A673 (cell line): ENCODE measurements around the gene CDC37L1. TPM values are rescaled to one million over a fixed set of nuclear protein-coding genes. Genes with fewer than 3 reads are reported as not detected.
"Not testable (repeated sequence)": the region's sequence is repeated elsewhere in the genome, so short reads cannot be mapped to it uniquely, and the experiment has no call there.

Experiments used
- BruUV-seq: library from RNA; stranded (reverse); fragments of 400-500 nt; replicated peaks from 2 replicates; lab custom pipeline; 2021; lab: Mats Ljungman, UMichigan
- CTCF ChIA-PET: fragments of 300-600 bp; sonication (Branson Sonifier 250); formaldehyde crosslinking; loops from one replicate; lab custom pipeline; 2022; ENCODE audit warnings: antibody characterized with exemption; lab: Charles Lee
- POLR2A ChIA-PET: fragments of 300-600 bp; sonication (Branson Sonifier 250); formaldehyde crosslinking; loops from one replicate; lab custom pipeline; 2022; ENCODE audit warnings: antibody characterized with exemption; ENCODE audit not compliant: low non-redundant PET; lab: Charles Lee
- DNase-seq: peaks from one replicate; pipeline ENCODE4 v3.0.0-alpha.2; 2015; ENCODE audit warnings: low spot score
- H3K27ac ChIP-seq: fragments of 200-600 bp; sonication (generic); 2 replicates; pipeline ENCODE4 v1.5.1; 2016; ENCODE audit warnings: mixed run types, low read depth, mild to moderate bottlenecking, mixed read lengths, antibody characterized with exemption, low read length; ENCODE audit not compliant: poor library complexity, severe bottlenecking
- H3K27me3 ChIP-seq: fragments of 200-600 bp; sonication (generic); replicated peaks from 2 replicates; pipeline ENCODE4 v1.6.1; 2017; ENCODE audit warnings: mixed run types, low read depth, mild to moderate bottlenecking, mixed read lengths, antibody characterized with exemption, low read length; ENCODE audit not compliant: insufficient read depth, poor library complexity
- H3K36me3 ChIP-seq: fragments of 200-600 bp; sonication (generic); 2 replicates; pipeline ENCODE4 v1.6.1; 2016; ENCODE audit warnings: mixed run types, mild to moderate bottlenecking, mixed read lengths, antibody characterized with exemption, low read length; ENCODE audit not compliant: insufficient read depth, poor library complexity, severe bottlenecking
- H3K4me1 ChIP-seq: fragments of 200-600 bp; sonication (generic); 2 replicates; pipeline ENCODE4 v1.6.1; 2017; ENCODE audit warnings: mixed run types, mild to moderate bottlenecking, mixed read lengths, antibody characterized with exemption, low read length; ENCODE audit not compliant: insufficient read depth, poor library complexity, severe bottlenecking
- H3K4me3 ChIP-seq: fragments of 200-600 bp; sonication (generic); 2 replicates; pipeline ENCODE4 v1.5.1; 2016; ENCODE audit warnings: low read depth, mixed run types, mild to moderate bottlenecking, mixed read lengths, low read length; ENCODE audit not compliant: poor library complexity, severe bottlenecking
- H3K9me3 ChIP-seq: fragments of 200-600 bp; sonication (generic); 2 replicates; pipeline ENCODE4 v1.6.1; 2016; ENCODE audit warnings: mixed run types, low read depth, mild to moderate bottlenecking, mixed read lengths, antibody characterized with exemption, low read length; ENCODE audit not compliant: poor library complexity, severe bottlenecking
- EZH2 ChIP-seq: fragments of 200-600 bp; sonication (generic); IDR thresholded peaks from 2 replicates; pipeline ENCODE4 v1.6.1; 2017; ENCODE audit warnings: borderline replicate concordance, low read depth, mild to moderate bottlenecking, mixed read lengths, antibody characterized with exemption, low read length; ENCODE audit not compliant: poor library complexity, severe bottlenecking
- intact Hi-C: fragments of 100-400 bp; cut with micrococcal nuclease; formaldehyde crosslinking; loops from one replicate; pipeline ENCODE4 v1.10.0; 2022; ENCODE audit not compliant: unreplicated experiment
- total RNA-seq: library from RNA; stranded (reverse); gene quantifications from 2 replicates; pipeline ENCODE4 v1.2.3, GENCODE V29; 2021
- TF ChIP-seq, protein P1 (sequence below): fragments of 300-800, 200-600 bp; sonication (generic); conservative IDR thresholded peaks from 2 replicates; pipeline ENCODE4 v1.5.1; 2017; ENCODE audit warnings: low read depth, mild to moderate bottlenecking, antibody characterized with exemption, low read length, moderate library complexity, mixed read lengths

The CDC37L1 gene
- total RNA-seq, 1 experiment from 2014 or later, result 28.7 TPM

DNA sequence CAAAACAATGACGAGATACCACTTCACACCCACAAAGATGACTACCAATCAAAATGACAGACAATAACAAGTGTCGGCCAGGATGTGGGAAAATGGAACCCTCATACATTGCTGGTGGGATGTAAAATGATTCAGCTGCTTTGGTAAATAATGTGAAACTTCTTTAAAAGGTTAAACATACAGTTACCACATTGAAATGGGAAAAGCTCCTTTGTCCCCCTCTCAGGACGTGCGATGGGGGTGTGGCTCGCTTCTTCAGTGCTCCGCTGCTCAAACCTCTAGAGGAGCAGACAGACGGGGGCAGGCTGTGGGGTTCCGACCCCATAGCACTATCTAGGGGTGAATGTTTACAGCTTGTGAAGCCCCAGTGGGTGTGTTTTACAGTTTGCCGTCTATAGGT, 25.3 kb upstream of the CDC37L1 start:
- Histone ChIP-seq H3K4me1 (peaks cover 52% of the 10 kb centered on the region), H3K27me3 (no peaks in the 10 kb centered on the region), H3K36me3 (peaks cover 43% of the 10 kb centered on the region), H3K9me3 (no peaks in the 10 kb centered on the region), H3K4me3 (no peak overlapping the region), H3K27ac (peak overlapping the region; percentile 99)
- POLR2A ChIA-PET, result interaction anchor here (0.5 kb wide), 1 partner anchor 14 kb away, joined by 4 read pairs; no protein-coding TSS in a partner anchor
- CTCF ChIA-PET, result no interaction called here
- intact Hi-C loops, result no loop called here
- TF ChIP-seq, protein P1, sequence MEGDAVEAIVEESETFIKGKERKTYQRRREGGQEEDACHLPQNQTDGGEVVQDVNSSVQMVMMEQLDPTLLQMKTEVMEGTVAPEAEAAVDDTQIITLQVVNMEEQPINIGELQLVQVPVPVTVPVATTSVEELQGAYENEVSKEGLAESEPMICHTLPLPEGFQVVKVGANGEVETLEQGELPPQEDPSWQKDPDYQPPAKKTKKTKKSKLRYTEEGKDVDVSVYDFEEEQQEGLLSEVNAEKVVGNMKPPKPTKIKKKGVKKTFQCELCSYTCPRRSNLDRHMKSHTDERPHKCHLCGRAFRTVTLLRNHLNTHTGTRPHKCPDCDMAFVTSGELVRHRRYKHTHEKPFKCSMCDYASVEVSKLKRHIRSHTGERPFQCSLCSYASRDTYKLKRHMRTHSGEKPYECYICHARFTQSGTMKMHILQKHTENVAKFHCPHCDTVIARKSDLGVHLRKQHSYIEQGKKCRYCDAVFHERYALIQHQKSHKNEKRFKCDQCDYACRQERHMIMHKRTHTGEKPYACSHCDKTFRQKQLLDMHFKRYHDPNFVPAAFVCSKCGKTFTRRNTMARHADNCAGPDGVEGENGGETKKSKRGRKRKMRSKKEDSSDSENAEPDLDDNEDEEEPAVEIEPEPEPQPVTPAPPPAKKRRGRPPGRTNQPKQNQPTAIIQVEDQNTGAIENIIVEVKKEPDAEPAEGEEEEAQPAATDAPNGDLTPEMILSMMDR, result no peak
- TF ChIP-seq EZH2, result no peak
- DNase-seq, result no peak
- BruUV-seq, result no TSS peak

DNA sequence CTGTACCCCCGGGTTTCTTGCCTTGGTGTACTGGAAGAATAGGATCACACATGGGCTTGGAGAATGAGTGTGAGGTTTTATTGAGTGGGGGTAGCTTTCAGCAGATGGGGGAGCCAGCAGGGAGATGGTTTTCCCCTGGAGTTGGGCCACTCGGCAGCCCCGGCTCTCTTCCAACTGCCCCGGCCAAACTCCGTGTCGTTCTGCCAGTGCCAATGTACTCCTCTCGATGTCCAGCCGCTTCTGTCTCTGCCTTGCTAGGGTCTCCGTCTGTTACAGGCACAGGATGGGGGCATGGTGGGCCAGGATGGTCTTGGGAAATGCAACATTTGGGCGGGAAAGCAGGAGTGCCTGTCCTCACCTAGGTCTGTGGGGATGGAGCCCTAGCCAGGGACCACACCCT, 24.8 kb upstream of the CDC37L1 start:
- Histone ChIP-seq H3K27me3 (no peaks in the 10 kb centered on the region), H3K4me1 (peaks cover 52% of the 10 kb centered on the region), H3K27ac (peak overlapping the region; percentile 99), H3K36me3 (peaks cover 38% of the 10 kb centered on the region), H3K9me3 (no peaks in the 10 kb centered on the region), H3K4me3 (no peak overlapping the region)
- CTCF ChIA-PET, result no interaction called here
- TF ChIP-seq, protein P1, result no peak
- TF ChIP-seq EZH2, result no peak
- intact Hi-C loops, result no loop called here
- BruUV-seq, result no TSS peak
- POLR2A ChIA-PET, result no interaction called here
- no peak for DNase-seq

DNA sequence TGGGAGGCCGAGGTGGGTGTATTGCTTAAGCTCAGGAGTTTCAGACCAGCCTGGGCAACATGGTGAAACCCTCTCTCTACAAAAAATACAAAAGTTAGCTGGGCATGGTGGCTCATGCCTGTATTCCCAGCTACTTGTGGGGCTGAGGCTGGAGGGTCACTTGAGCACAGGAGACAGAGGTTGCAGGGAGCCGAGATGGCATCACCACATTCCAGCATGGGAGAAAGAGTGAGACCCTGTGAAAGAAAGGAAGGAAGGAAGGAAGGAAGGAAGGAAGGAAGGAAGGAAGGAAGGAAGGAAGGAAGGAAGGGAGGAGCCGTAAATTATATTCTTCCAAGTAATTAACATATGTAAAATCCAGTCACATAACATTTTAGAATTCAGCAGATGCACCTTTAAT, 23.2 kb upstream of the CDC37L1 start:
- POLR2A ChIA-PET, result interaction anchor here (0.5 to 1.6 kb wide), 5 partner anchors 9 to 24 kb away, joined by 3 to 17 read pairs (median 5); partner anchors contain the start of genes CDC37L1 and SPATA6L

More for the DNA sequence above, 23.2 kb upstream of the CDC37L1 start:
- H3K27me3 ChIP-seq, BruUV-seq, H3K4me3 ChIP-seq, H3K9me3 ChIP-seq: not testable (repeated sequence)
- Histone ChIP-seq H3K36me3 (peaks cover 36% of the 10 kb centered on the region), H3K27ac (peak overlapping the region; percentile 99), H3K4me1 (peaks cover 53% of the 10 kb centered on the region)
- DNase-seq, result peak; percentile 97
- intact Hi-C loops, result loop anchor here (1.0 to 2.0 kb wide), 2 partner anchors 25 to 85 kb away; partner anchors contain the start of gene AK3
- CTCF ChIA-PET, result interaction anchor here (1.5 kb wide), 1 partner anchor 51 kb away, joined by 4 read pairs; no protein-coding TSS in a partner anchor
